Vagina (tissue), 2 donors: ENCODE measurements around the gene DNAI7.

ENCODE experiments used
- POLR2A ChIP-seq, 2 donors: fragments of 450-650 bp; IDR thresholded peaks; one replicate each; pipeline ENCODE4 v1.6.1; 2017; ENCODE audit warnings: antibody characterized with exemption in 2 of 2, mild to moderate bottlenecking in 2 of 2, moderate library complexity in 2 of 2
- POLR2AphosphoS5 ChIP-seq, 2 donors: sonication (generic); formaldehyde crosslinking; IDR thresholded peaks; one replicate each; pipeline ENCODE4 v1.9.0; 2017; ENCODE audit warnings: antibody characterized with exemption in 2 of 2, mild to moderate bottlenecking in 2 of 2, low read depth in 1 of 2; ENCODE audit not compliant: insufficient read depth in 1 of 2
- TF ChIP-seq, protein P1 (sequence below), 3 experiments: fragments of 450-650 bp in 2 of 3; fragments of 200-600 bp in 1 of 3; sonication (generic) in 1 of 3; IDR thresholded peaks; one replicate each; pipeline ENCODE4 v1.5.1; 2017 to 2019; ENCODE audit warnings: antibody characterized with exemption in 3 of 3, mild to moderate bottlenecking in 2 of 3, moderate library complexity in 2 of 3

DNA sequence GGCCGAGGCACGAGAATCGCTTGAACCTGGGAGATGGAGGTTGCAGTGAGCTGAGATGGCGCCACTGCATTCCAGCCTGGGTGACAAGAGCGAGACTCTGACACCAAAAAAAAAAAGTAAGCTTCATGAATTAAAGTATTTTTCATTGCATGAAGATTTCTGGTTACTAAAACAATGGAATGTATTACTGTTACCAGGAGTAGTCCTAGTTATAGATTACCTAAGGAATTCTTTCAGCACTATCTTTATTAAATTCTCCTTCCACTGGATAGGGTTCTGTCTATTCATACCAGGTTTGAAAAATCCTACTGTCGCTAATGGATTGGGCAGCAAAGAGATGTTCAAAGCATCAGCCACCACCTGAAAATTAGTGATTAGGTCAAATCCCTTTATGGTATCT is 12.5 kb upstream of the DNAI7 start:
- TF ChIP-seq, protein P1, sequence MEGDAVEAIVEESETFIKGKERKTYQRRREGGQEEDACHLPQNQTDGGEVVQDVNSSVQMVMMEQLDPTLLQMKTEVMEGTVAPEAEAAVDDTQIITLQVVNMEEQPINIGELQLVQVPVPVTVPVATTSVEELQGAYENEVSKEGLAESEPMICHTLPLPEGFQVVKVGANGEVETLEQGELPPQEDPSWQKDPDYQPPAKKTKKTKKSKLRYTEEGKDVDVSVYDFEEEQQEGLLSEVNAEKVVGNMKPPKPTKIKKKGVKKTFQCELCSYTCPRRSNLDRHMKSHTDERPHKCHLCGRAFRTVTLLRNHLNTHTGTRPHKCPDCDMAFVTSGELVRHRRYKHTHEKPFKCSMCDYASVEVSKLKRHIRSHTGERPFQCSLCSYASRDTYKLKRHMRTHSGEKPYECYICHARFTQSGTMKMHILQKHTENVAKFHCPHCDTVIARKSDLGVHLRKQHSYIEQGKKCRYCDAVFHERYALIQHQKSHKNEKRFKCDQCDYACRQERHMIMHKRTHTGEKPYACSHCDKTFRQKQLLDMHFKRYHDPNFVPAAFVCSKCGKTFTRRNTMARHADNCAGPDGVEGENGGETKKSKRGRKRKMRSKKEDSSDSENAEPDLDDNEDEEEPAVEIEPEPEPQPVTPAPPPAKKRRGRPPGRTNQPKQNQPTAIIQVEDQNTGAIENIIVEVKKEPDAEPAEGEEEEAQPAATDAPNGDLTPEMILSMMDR (IDR thresholded peaks at IDR 0.05) = no peak
- TF ChIP-seq POLR2AphosphoS5 (IDR thresholded peaks at IDR 0.05; ENCODE audit: insufficient read depth in 1 of 2, low read depth in 1 of 2) (no peak), POLR2A (IDR thresholded peaks at IDR 0.05) (no peak)
